ENCODE measurements around the gene MID1IP1.

MID1IP1 gene

GRCh38 chrX:38800981-38801845, at the start of gene MID1IP1:
Gene MID1IP1, plus strand, starts transcription at chrX:38801459. Its CDS starts 3,488 bp downstream, at chrX:38804947.
- Histone ChIP-seq H3K27me3 (no peaks in the 10 kb centered on the region), H3K9ac (peak within 1 kb of the TSS; percentile 93), H3K9me3 (peaks cover 22% of the 10 kb centered on the region), H3K36me3 (peaks cover 12% of the 10 kb centered on the region), H3K27ac (peak within 1 kb of the TSS; percentile 95), H3K4me1 (peaks cover 13% of the 10 kb centered on the region), H4K20me1 (no peaks in the 10 kb centered on the region), H3K4me2 (peak within 1 kb of the TSS; percentile 69), H3K4me3 (peak within 1 kb of the TSS; percentile 83)
- TF ChIP-seq Cebpa-rat (IDR thresholded peaks at IDR 0.05): no peak

- no peak overlapping the region for H3K9ac ChIP-seq
- H4K20me1 ChIP-seq: no peaks in the 10 kb centered on the region
- peaks cover 7% of the 10 kb centered on the region; the same call in 1 of the 2 replicates for H3K9me3 ChIP-seq
- no peaks in the 10 kb centered on the region for H3K36me3 ChIP-seq
- H3K27me3 ChIP-seq: no peaks in the 10 kb centered on the region
- no peaks in the 10 kb centered on the region for H3K4me1 ChIP-seq
- no peak overlapping the region for H3K27ac ChIP-seq
- no peak for TF ChIP-seq Cebpa-rat (IDR thresholded peaks at IDR 0.05)
- no peak overlapping the region for H3K4me2 ChIP-seq
- no peak overlapping the region for H3K4me3 ChIP-seq
These were observed 47.0 kb upstream of the MID1IP1 start for GRCh38 chrX:38754102-38754790.

GRCh38 chrX:38754818-38755718, 46.2 kb upstream of the MID1IP1 start:
- Histone ChIP-seq H3K36me3 (no peaks in the 10 kb centered on the region), H3K9ac (no peak overlapping the region), H3K4me1 (no peaks in the 10 kb centered on the region), H3K27ac (no peak overlapping the region), H4K20me1 (no peaks in the 10 kb centered on the region), H3K4me2 (no peak overlapping the region), H3K9me3 (peaks cover 7% of the 10 kb centered on the region; the same call in 1 of the 2 replicates), H3K4me3 (no peak overlapping the region), H3K27me3 (no peaks in the 10 kb centered on the region)
- TF ChIP-seq Cebpa-rat (IDR thresholded peaks at IDR 0.05): no peak

GRCh38 chrX:38760883-38761282, 40.4 kb upstream of the MID1IP1 start:
- H3K4me3 ChIP-seq: no peak overlapping the region
- H4K20me1 ChIP-seq: no peaks in the 10 kb centered on the region
- H3K27ac ChIP-seq: no peak overlapping the region
- H3K9ac ChIP-seq: no peak overlapping the region
- H3K4me1 ChIP-seq: no peaks in the 10 kb centered on the region
- no peak for TF ChIP-seq Cebpa-rat (IDR thresholded peaks at IDR 0.05)
- no peaks in the 10 kb centered on the region for H3K36me3 ChIP-seq
- peaks cover 7% of the 10 kb centered on the region; the same call in 1 of the 2 replicates for H3K9me3 ChIP-seq
- H3K4me2 ChIP-seq: no peak overlapping the region
- H3K27me3 ChIP-seq: no peaks in the 10 kb centered on the region

GRCh38 chrX:38768079-38768478, 33.2 kb upstream of the MID1IP1 start:
- no peaks in the 10 kb centered on the region for H3K36me3 ChIP-seq
- no peaks in the 10 kb centered on the region for H3K27me3 ChIP-seq
- H3K9me3 ChIP-seq: no peaks in the 10 kb centered on the region
- no peaks in the 10 kb centered on the region for H4K20me1 ChIP-seq
- H3K4me2 ChIP-seq: no peak overlapping the region
- H3K4me3 ChIP-seq: no peak overlapping the region
- no peak overlapping the region for H3K27ac ChIP-seq
- TF ChIP-seq Cebpa-rat (IDR thresholded peaks at IDR 0.05): no peak
- no peak overlapping the region for H3K9ac ChIP-seq
- no peaks in the 10 kb centered on the region for H3K4me1 ChIP-seq

GRCh38 chrX:38770152-38770551, 31.1 kb upstream of the MID1IP1 start:
- Histone ChIP-seq H3K4me3 (no peak overlapping the region), H4K20me1 (no peaks in the 10 kb centered on the region), H3K27me3 (no peaks in the 10 kb centered on the region), H3K27ac (no peak overlapping the region), H3K9ac (no peak overlapping the region), H3K4me1 (no peaks in the 10 kb centered on the region), H3K9me3 (no peaks in the 10 kb centered on the region), H3K36me3 (no peaks in the 10 kb centered on the region), H3K4me2 (no peak overlapping the region)
- TF ChIP-seq Cebpa-rat (IDR thresholded peaks at IDR 0.05): no peak

- H3K9me3 ChIP-seq: no peaks in the 10 kb centered on the region
- no peaks in the 10 kb centered on the region for H3K36me3 ChIP-seq
- TF ChIP-seq Cebpa-rat (IDR thresholded peaks at IDR 0.05): no peak
- H3K27me3 ChIP-seq: no peaks in the 10 kb centered on the region
- H3K9ac ChIP-seq: no peak overlapping the region
- H4K20me1 ChIP-seq: no peaks in the 10 kb centered on the region
- H3K4me1 ChIP-seq: no peaks in the 10 kb centered on the region
- H3K4me3 ChIP-seq: no peak overlapping the region
- no peak overlapping the region for H3K4me2 ChIP-seq
- H3K27ac ChIP-seq: no peak overlapping the region
These were observed 27.0 kb upstream of the MID1IP1 start for GRCh38 chrX:38774249-38774648.

GRCh38 chrX:38796946-38797345, 4.3 kb upstream of the MID1IP1 start:
- no peak overlapping the region for H3K4me3 ChIP-seq
- H3K27me3 ChIP-seq: no peaks in the 10 kb centered on the region
- H3K4me1 ChIP-seq: peaks cover 18% of the 10 kb centered on the region
- no peak overlapping the region for H3K4me2 ChIP-seq
- no peak overlapping the region for H3K27ac ChIP-seq
- no peak for TF ChIP-seq Cebpa-rat (IDR thresholded peaks at IDR 0.05)
- H3K9me3 ChIP-seq: no peaks in the 10 kb centered on the region
- H4K20me1 ChIP-seq: no peaks in the 10 kb centered on the region
- no peaks in the 10 kb centered on the region for H3K36me3 ChIP-seq
- H3K9ac ChIP-seq: no peak overlapping the region

- no peak overlapping the region for H3K27ac ChIP-seq
- H3K4me2 ChIP-seq: no peak overlapping the region
- TF ChIP-seq Cebpa-rat (IDR thresholded peaks at IDR 0.05): no peak
- H3K9ac ChIP-seq: no peak overlapping the region
- peaks cover 17% of the 10 kb centered on the region for H3K4me1 ChIP-seq
- no peaks in the 10 kb centered on the region for H3K36me3 ChIP-seq
- no peaks in the 10 kb centered on the region for H4K20me1 ChIP-seq
- H3K9me3 ChIP-seq: peaks cover 5% of the 10 kb centered on the region
- H3K27me3 ChIP-seq: no peaks in the 10 kb centered on the region
- H3K4me3 ChIP-seq: no peak overlapping the region
These were observed 2.3 kb upstream of the MID1IP1 start for GRCh38 chrX:38798956-38799355.

All from BLaER1 (cell line).